Uterus (tissue), 4 donors: Measurements from ENCODE around the gene XKR7. TPM values are rescaled to one million over a fixed set of nuclear protein-coding genes. Genes with fewer than 3 reads are reported as not detected.

ENCODE experiments used
- DNase-seq, 2 donors: peaks; one replicate each; pipeline ENCODE4 v3.0.0-alpha.2; 2019 to 2020
- H3K27ac ChIP-seq, 2 donors: fragments of 200-600 bp; sonication (generic); 1 replicate in 1 of 2; 2 replicates in 1 of 2; pipeline ENCODE4 v1.5.1; 2016 to 2018
- H3K27me3 ChIP-seq, 2 donors: fragments of 200-600 bp; sonication (generic); one replicate each; pipeline ENCODE4 v1.5.1; 2018 to 2019; ENCODE audit warnings: control low read depth in 1 of 2
- H3K36me3 ChIP-seq, 2 donors: fragments of 200-600 bp; sonication (generic); one replicate each; pipeline ENCODE4 v1.5.1; 2019; ENCODE audit warnings: control low read depth in 1 of 2
- H3K4me1 ChIP-seq, 2 donors: fragments of 200-600 bp; sonication (generic); one replicate each; pipeline ENCODE4 v1.5.1; 2018 to 2019; ENCODE audit warnings: control low read depth in 1 of 2
- H3K4me3 ChIP-seq, 2 donors: fragments of 200-600 bp; sonication (generic); 1 replicate in 1 of 2; 2 replicates in 1 of 2; pipeline ENCODE4 v1.5.1; 2018 to 2019; ENCODE audit warnings: mild to moderate bottlenecking in 1 of 2
- H3K9me3 ChIP-seq, 2 donors: fragments of 200-600 bp; sonication (generic); one replicate each; pipeline ENCODE4 v1.5.1; 2019; ENCODE audit warnings: control low read depth in 1 of 2
- CTCF ChIP-seq, 4 experiments: fragments of 200-600 bp in 2 of 4; fragments of 450-650 bp in 2 of 4; sonication (generic) in 2 of 4; IDR thresholded peaks; one replicate each; pipeline ENCODE4 v1.5.1; 2016 to 2019; ENCODE audit warnings: antibody characterized with exemption in 4 of 4, mild to moderate bottlenecking in 2 of 4, moderate library complexity in 1 of 4
- POLR2A ChIP-seq, 2 donors: fragments of 450-650 bp; IDR thresholded peaks; one replicate each; pipeline ENCODE4 v1.6.1; 2016; ENCODE audit warnings: antibody characterized with exemption in 2 of 2, mild to moderate bottlenecking in 1 of 2, moderate library complexity in 1 of 2
- intact Hi-C: fragments of 100-400 bp; cut with DNase I; formaldehyde crosslinking; loops from one replicate; pipeline ENCODE4 v1.15.1; 2023; ENCODE audit warnings: low total_unique reads
- total RNA-seq, 4 donors: library from RNA; depleted of rRNA in 3 of 4; stranded (reverse); fragments of >200 nt in 3 of 4; gene quantifications; one replicate each; pipeline versions ENCODE4 v1.1.0 to v1.2.4, GENCODE V29; 2014 to 2023
- donor health status: DM: yes; HTN: yes; CAD: no.

The XKR7 gene
- total RNA-seq, 4 donors from 2014 or later = 0.14 TPM; not detected in 3

- Histone ChIP-seq H3K4me3 (no peak overlapping the region), H3K4me1 (no peaks in the 10 kb centered on the region), H3K27ac (no peak overlapping the region), H3K9me3 (no peaks in the 10 kb centered on the region), H3K27me3 (peaks cover 0 to 4% of the 10 kb centered on the region in 2 donors), H3K36me3 (no peaks in the 10 kb centered on the region)
- DNase-seq = no peak
- TF ChIP-seq POLR2A (IDR thresholded peaks at IDR 0.05) (no peak), CTCF (IDR thresholded peaks at IDR 0.05) (no peak)
- intact Hi-C loops = no loop called here
Measured at GRCh38 chr20:31972471-31973021, 4.6 kb downstream of the XKR7 start.

GRCh38 chr20:31974296-31974695, 6.3 kb downstream of the XKR7 start:
- DNase-seq = no peak
- TF ChIP-seq CTCF (IDR thresholded peaks at IDR 0.05) (no peak), POLR2A (IDR thresholded peaks at IDR 0.05) (no peak)
- Histone ChIP-seq H3K4me1 (no peaks in the 10 kb centered on the region), H3K4me3 (no peak overlapping the region), H3K27ac (no peak overlapping the region), H3K27me3 (no peaks in the 10 kb centered on the region), H3K36me3 (no peaks in the 10 kb centered on the region), H3K9me3 (no peaks in the 10 kb centered on the region)
- intact Hi-C loops = no loop called here

DNA sequence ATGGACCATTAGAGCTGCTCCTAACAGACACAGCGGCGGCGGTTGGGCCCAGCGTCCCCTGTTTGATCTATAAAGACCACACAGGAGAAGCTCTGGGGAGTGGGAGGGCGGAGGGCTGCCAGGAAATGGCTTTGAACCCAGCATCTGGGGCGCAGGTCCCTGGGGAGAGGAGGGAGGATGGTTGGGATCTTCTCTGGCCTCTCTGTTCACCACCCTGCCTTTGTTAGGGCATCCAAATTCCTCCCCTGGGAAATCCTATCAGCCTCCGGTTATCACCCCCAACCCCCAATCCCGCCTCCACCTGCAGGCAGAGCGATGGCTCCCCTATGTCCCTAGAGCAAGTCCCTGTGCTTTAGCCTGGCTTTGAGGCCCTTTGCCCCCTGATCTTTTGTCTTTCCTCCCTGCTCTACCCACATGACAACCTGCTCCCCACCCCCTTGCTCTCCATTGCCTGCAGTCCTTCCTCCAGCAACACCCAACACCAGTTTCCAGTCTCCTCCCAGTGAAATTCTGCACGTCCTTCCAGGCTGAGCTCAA, 7.1 kb downstream of the XKR7 start:
- Histone ChIP-seq H3K36me3 (no peaks in the 10 kb centered on the region), H3K4me3 (no peak overlapping the region), H3K4me1 (no peaks in the 10 kb centered on the region), H3K27ac (no peak overlapping the region), H3K9me3 (no peaks in the 10 kb centered on the region), H3K27me3 (no peaks in the 10 kb centered on the region)
- TF ChIP-seq POLR2A (IDR thresholded peaks at IDR 0.05) (no peak), CTCF (IDR thresholded peaks at IDR 0.05) (no peak)
- no peak for DNase-seq
- intact Hi-C loops = no loop called here

DNA sequence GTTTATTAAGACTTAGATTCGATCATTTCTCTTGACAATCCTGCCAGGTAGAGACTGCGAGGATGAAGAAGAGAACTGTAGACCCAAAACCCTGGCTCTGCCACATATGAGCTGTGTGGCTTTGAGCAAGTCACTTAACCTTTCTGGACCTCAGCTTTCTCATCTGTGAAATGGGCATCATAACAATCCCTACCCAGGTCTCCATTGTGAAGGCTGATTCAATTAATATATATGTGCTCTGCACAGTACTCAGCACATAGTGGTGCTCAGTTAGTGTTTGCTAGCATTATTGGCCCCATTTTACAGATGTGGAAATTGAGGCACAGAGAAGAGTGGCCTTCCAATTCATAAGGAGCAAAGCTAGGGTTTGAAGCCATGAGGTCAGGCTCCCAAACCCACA, 7.9 kb downstream of the XKR7 start:
- TF ChIP-seq POLR2A (IDR thresholded peaks at IDR 0.05) = no peak
- no peak for TF ChIP-seq CTCF (IDR thresholded peaks at IDR 0.05)
- Histone ChIP-seq H3K27me3 (no peaks in the 10 kb centered on the region), H3K4me3 (no peak overlapping the region), H3K9me3 (no peaks in the 10 kb centered on the region), H3K27ac (no peak overlapping the region), H3K4me1 (no peaks in the 10 kb centered on the region), H3K36me3 (no peaks in the 10 kb centered on the region)
- no peak for DNase-seq
- intact Hi-C loops = no loop called here

DNA sequence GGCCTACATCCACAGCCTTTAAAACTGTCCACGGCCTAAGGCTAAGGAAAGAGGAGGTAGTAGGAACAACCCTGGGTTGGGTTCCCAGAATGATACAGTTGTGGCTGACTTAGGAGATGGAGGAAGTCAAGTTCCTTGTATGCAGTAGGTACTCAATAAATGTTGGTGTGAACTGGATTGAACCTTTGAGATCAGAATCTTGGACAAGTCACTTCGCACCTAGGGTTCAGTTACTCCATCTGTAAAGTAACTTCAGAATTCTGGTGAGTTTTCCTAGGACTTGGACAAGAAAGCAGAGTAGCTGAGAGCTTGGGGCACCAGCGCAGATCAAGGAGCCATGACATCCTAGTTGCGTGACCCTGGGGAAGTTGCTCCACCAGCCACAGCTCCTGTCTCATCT, 9.1 kb downstream of the XKR7 start:
- H3K4me1 ChIP-seq = no peaks in the 10 kb centered on the region
- no peaks in the 10 kb centered on the region for H3K27me3 ChIP-seq
- H3K36me3 ChIP-seq = no peaks in the 10 kb centered on the region
- no peak for DNase-seq
- no peak overlapping the region for H3K27ac ChIP-seq
- H3K9me3 ChIP-seq = no peaks in the 10 kb centered on the region
- no peak for TF ChIP-seq CTCF (IDR thresholded peaks at IDR 0.05)
- TF ChIP-seq POLR2A (IDR thresholded peaks at IDR 0.05) = no peak
- intact Hi-C loops = no loop called here
- no peak overlapping the region for H3K4me3 ChIP-seq
